OCI-LY1 (cell line): ENCODE measurements around the gene B3GALT5.

Experiments used
- H2AFZ ChIP-seq: fragments of 200-600 bp; sonication (generic), shearing (Covaris generic); 2 replicates; pipeline ENCODE4 v1.6.0; 2014; ENCODE audit warnings: antibody characterized with exemption, mild to moderate bottlenecking, low read length
- H3F3A ChIP-seq: fragments of 200-600 bp; sonication (generic), shearing (Covaris generic); 2 replicates; pipeline ENCODE4 v1.6.0; 2014; ENCODE audit warnings: mild to moderate bottlenecking, antibody characterized with exemption, low read length, moderate library complexity; ENCODE audit not compliant: insufficient read depth
- H3K27ac ChIP-seq: fragments of 200-600 bp; sonication (generic); 2 replicates; pipeline ENCODE4 v1.5.1; 2014; ENCODE audit warnings: low read length, mixed run types, mild to moderate bottlenecking, low read depth; ENCODE audit not compliant: poor library complexity, severe bottlenecking
- H3K27me3 ChIP-seq: fragments of 200-600 bp; sonication (generic); 2 replicates; pipeline ENCODE4 v1.6.0; 2014; ENCODE audit warnings: antibody characterized with exemption, mild to moderate bottlenecking, low read length, moderate library complexity; ENCODE audit not compliant: insufficient read depth
- H3K36me3 ChIP-seq: fragments of 200-600 bp; sonication (generic); 2 replicates; pipeline ENCODE4 v1.6.1; 2014; ENCODE audit warnings: mild to moderate bottlenecking, antibody characterized with exemption, low read length, moderate library complexity, mixed read lengths; ENCODE audit not compliant: insufficient read depth
- H3K4me1 ChIP-seq: fragments of 200-600 bp; sonication (generic); 2 replicates; pipeline ENCODE4 v1.5.1; 2014; ENCODE audit warnings: mild to moderate bottlenecking, low read length, moderate library complexity; ENCODE audit not compliant: insufficient read depth, severe bottlenecking
- H3K4me2 ChIP-seq: fragments of 200-600 bp; sonication (generic), shearing (Covaris generic); 2 replicates; pipeline ENCODE4 v1.6.1; 2014; ENCODE audit warnings: low read length
- H3K4me3 ChIP-seq: fragments of 200-600 bp; sonication (generic); 2 replicates; pipeline ENCODE4 v1.5.1; 2014; ENCODE audit warnings: low read length, low read depth, mild to moderate bottlenecking, mixed read lengths; ENCODE audit not compliant: poor library complexity, severe bottlenecking
- H3K79me2 ChIP-seq: fragments of 200-600 bp; shearing (Covaris generic); 2 replicates; pipeline ENCODE4 v1.6.1; 2016; ENCODE audit warnings: mixed run types, low read length, mixed read lengths; ENCODE audit not compliant: insufficient read depth
- H3K9ac ChIP-seq: fragments of 200-600 bp; sonication (generic), shearing (Covaris generic); 2 replicates; pipeline ENCODE4 v1.6.1; 2014; ENCODE audit warnings: mild to moderate bottlenecking, low read length, mixed read lengths
- H3K9me2 ChIP-seq: fragments of 200-600 bp; sonication (generic), shearing (Covaris generic); 2 replicates; pipeline ENCODE4 v1.6.1; 2014; ENCODE audit warnings: low read depth, mild to moderate bottlenecking, low read length, mixed read lengths
- H3K9me3 ChIP-seq: fragments of 200-600 bp; shearing (Covaris generic); 2 replicates; pipeline ENCODE4 v1.6.1; 2014; ENCODE audit warnings: low read length, mixed read lengths
- H4K20me1 ChIP-seq: fragments of 200-600 bp; sonication (generic), shearing (Covaris generic); 2 replicates; pipeline ENCODE4 v1.6.0; 2016; ENCODE audit warnings: mild to moderate bottlenecking, low read length; ENCODE audit not compliant: insufficient read depth
- CTCF ChIP-seq: fragments of 200-600 bp; sonication (generic), shearing (Covaris generic); IDR thresholded peaks from 2 replicates; pipeline ENCODE4 v1.5.1; 2017; ENCODE audit warnings: mild to moderate bottlenecking, antibody characterized with exemption, low read length, moderate library complexity, mixed read lengths
- EZH2 ChIP-seq: fragments of 200-600 bp; sonication (generic), shearing (Covaris generic); IDR thresholded peaks from 2 replicates; pipeline ENCODE4 v1.8.0; 2017; ENCODE audit warnings: borderline replicate concordance, mixed run types, mild to moderate bottlenecking, antibody characterized with exemption, low read length, moderate library complexity, mixed read lengths

Gene B3GALT5

GRCh38 chr21:39656209-39656608, 43.5 kb downstream of the B3GALT5 start:
- no peak overlapping the region for H3K4me2 ChIP-seq
- H3K4me3 ChIP-seq: no peak overlapping the region
- no peaks in the 10 kb centered on the region for H3F3A ChIP-seq
- H3K36me3 ChIP-seq: no peaks in the 10 kb centered on the region
- no peaks in the 10 kb centered on the region for H4K20me1 ChIP-seq
- H3K9ac ChIP-seq: no peak overlapping the region
- H3K27ac ChIP-seq: no peak overlapping the region
- H2AFZ ChIP-seq: no peak overlapping the region
- no peak for TF ChIP-seq EZH2
- TF ChIP-seq CTCF: no peak
- H3K9me2 ChIP-seq: no peaks in the 10 kb centered on the region
- H3K9me3 ChIP-seq: no peaks in the 10 kb centered on the region; the same call in 1 of the 2 replicates
- peaks cover 5% of the 10 kb centered on the region; the same call in 1 of the 2 replicates for H3K27me3 ChIP-seq
- no peaks in the 10 kb centered on the region for H3K4me1 ChIP-seq
- H3K79me2 ChIP-seq: no peaks in the 10 kb centered on the region

- no peaks in the 10 kb centered on the region; the same call in 1 of the 2 replicates for H3K9me3 ChIP-seq
Observed at GRCh38 chr21:39657091-39657689, 44.5 kb downstream of the B3GALT5 start.

GRCh38 chr21:39658066-39658465, 45.3 kb downstream of the B3GALT5 start:
- no peaks in the 10 kb centered on the region; the same call in 1 of the 2 replicates for H3K9me3 ChIP-seq

More at GRCh38 chr21:39657091-39657689, 44.5 kb downstream of the B3GALT5 start:
- no peak overlapping the region for H3K4me3 ChIP-seq
- no peak overlapping the region for H3K27ac ChIP-seq
- no peak overlapping the region for H3K9ac ChIP-seq
- H3K4me2 ChIP-seq: no peak overlapping the region
- H3K4me1 ChIP-seq: no peaks in the 10 kb centered on the region
- no peaks in the 10 kb centered on the region for H3K36me3 ChIP-seq
- H3K27me3 ChIP-seq: peaks cover 5% of the 10 kb centered on the region; the same call in 1 of the 2 replicates
- TF ChIP-seq EZH2 (no peak), CTCF (no peak)
- H4K20me1 ChIP-seq: no peaks in the 10 kb centered on the region
- H3F3A ChIP-seq: no peaks in the 10 kb centered on the region
- no peaks in the 10 kb centered on the region for H3K9me2 ChIP-seq
- no peaks in the 10 kb centered on the region for H3K79me2 ChIP-seq
- no peak overlapping the region for H2AFZ ChIP-seq

More at GRCh38 chr21:39658066-39658465, 45.3 kb downstream of the B3GALT5 start:
- TF ChIP-seq EZH2 (no peak), CTCF (no peak)
- H3K9me2 ChIP-seq: no peaks in the 10 kb centered on the region
- no peak overlapping the region for H3K9ac ChIP-seq
- no peaks in the 10 kb centered on the region for H3K36me3 ChIP-seq
- no peaks in the 10 kb centered on the region for H3F3A ChIP-seq
- no peak overlapping the region for H2AFZ ChIP-seq
- H3K4me1 ChIP-seq: no peaks in the 10 kb centered on the region
- H4K20me1 ChIP-seq: no peaks in the 10 kb centered on the region
- H3K79me2 ChIP-seq: no peaks in the 10 kb centered on the region
- H3K27ac ChIP-seq: no peak overlapping the region
- no peak overlapping the region for H3K4me3 ChIP-seq
- H3K4me2 ChIP-seq: no peak overlapping the region
- peaks cover 5% of the 10 kb centered on the region; the same call in 1 of the 2 replicates for H3K27me3 ChIP-seq
